K562 (cell line): Measurements from ENCODE around the gene TFPI. TPM values are rescaled to one million over a fixed set of nuclear protein-coding genes. Genes with fewer than 3 reads are reported as not detected.

ENCODE experiments used
- ATAC-seq: fragments of 200-7000 bp; cut with Tn5 transposase; 3 replicates; pipeline ENCODE4 v1.9.1; 2020; ENCODE audit warnings: moderate library complexity
- BruUV-seq: library from RNA; stranded (reverse); fragments of 400-500 nt; replicated peaks from 2 replicates; lab custom pipeline; 2021; lab: Mats Ljungman, UMichigan
- CTCF ChIA-PET: fragments of 300-600 bp; formaldehyde crosslinking; extraction: SDS; loops from one replicate; lab custom pipeline; 2021; ENCODE audit warnings: low intra/inter-chr PET ratio; lab: Yijun Ruan, JAX
- POLR2A ChIA-PET: fragments of 300-600, 350-650 bp; sonication (Branson Sonifier 250); formaldehyde crosslinking; extraction: SDS; loops from one replicate; lab custom pipeline; 2021; ENCODE audit warnings: antibody characterized with exemption, inconsistent platforms; lab: Yijun Ruan, JAX
- DNase-seq, 4 experiments: peaks; one replicate each; pipeline versions ENCODE4 v3.0.0 to v3.0.0-alpha.2; 2011 to 2018; ENCODE audit warnings: low spot score in 3 of 4, mixed read lengths in 3 of 4; ENCODE audit errors: extremely low read depth in 1 of 4
- FAIRE-seq: peaks from 2 replicates; lab custom pipeline; 2011; peaks lifted over from hg19 to GRCh38; lab: Jason Lieb, UNC
- H2AFZ ChIP-seq: 2 replicates; pipeline ENCODE4 v1.6.0; 2011; ENCODE audit warnings: low read depth, low read length, control low read depth, inconsistent platforms
- H3K27ac ChIP-seq: fragments of 200-600 bp; 3 replicates; pipeline ENCODE4 v1.8.0; 2011; ENCODE audit warnings: low read depth, mild to moderate bottlenecking, control low read depth, inconsistent platforms, low read length, moderate library complexity, mixed read lengths; ENCODE audit errors: extremely low read depth
- H3K27me3 ChIP-seq, 2 experiments: fragments of 300-600 bp in 1 of 2; 2 replicates in 1 of 2; 3 replicates in 1 of 2; pipeline versions ENCODE4 v1.6.0 to v1.8.0; 2011; ENCODE audit warnings: inconsistent platforms in 2 of 2, low read length in 2 of 2, mild to moderate bottlenecking in 1 of 2, mixed read lengths in 1 of 2, moderate library complexity in 1 of 2; ENCODE audit not compliant: control insufficient read depth in 2 of 2, insufficient read depth in 2 of 2
- H3K36me3 ChIP-seq: fragments of 300-600 bp; 3 replicates; pipeline ENCODE4 v1.8.0; 2011; ENCODE audit warnings: mild to moderate bottlenecking, low read length, inconsistent platforms; ENCODE audit not compliant: control insufficient read depth, insufficient read depth
- H3K4me1 ChIP-seq, 2 experiments: fragments of 200-600 bp in 1 of 2; replicated peaks in 1 of 2; 2 replicates in 1 of 2; 3 replicates in 1 of 2; pipeline versions ENCODE4 v1.5.1 to v1.8.0; 2011; ENCODE audit warnings: inconsistent platforms in 2 of 2, low read length in 2 of 2, mild to moderate bottlenecking in 1 of 2, mixed read lengths in 1 of 2, moderate library complexity in 1 of 2; ENCODE audit not compliant: control insufficient read depth in 2 of 2, insufficient read depth in 2 of 2
- H3K4me2 ChIP-seq: 2 replicates; pipeline ENCODE4 v1.6.1; 2011; ENCODE audit warnings: low read length, control low read depth, inconsistent platforms, mixed read lengths; ENCODE audit not compliant: insufficient read depth
- H3K4me3 ChIP-seq: fragments of 200-600 bp; sonication (generic), shearing (Covaris generic); 2 replicates; pipeline ENCODE4 v1.5.1; 2016; ENCODE audit warnings: control low read depth, inconsistent platforms
- H3K79me2 ChIP-seq: fragments of 200-600 bp; 3 replicates; pipeline ENCODE4 v1.8.0; 2011; ENCODE audit warnings: low read length, inconsistent platforms; ENCODE audit not compliant: control insufficient read depth, insufficient read depth
- H3K9ac ChIP-seq, 2 experiments: 2 replicates each; pipeline versions ENCODE4 v1.6.0 to v1.6.1; 2011; ENCODE audit warnings: low read depth in 2 of 2, low read length in 2 of 2, control low read depth in 1 of 2, inconsistent platforms in 1 of 2, mild to moderate bottlenecking in 1 of 2, mixed read lengths in 1 of 2; ENCODE audit not compliant: insufficient read depth in 1 of 2
- H3K9me1 ChIP-seq: one replicate; pipeline ENCODE4 v1.6.0; 2011; ENCODE audit warnings: inconsistent platforms, mild to moderate bottlenecking, low read length, moderate library complexity; ENCODE audit not compliant: control insufficient read depth, insufficient read depth
- H3K9me3 ChIP-seq: replicated peaks from 2 replicates; pipeline ENCODE4 v1.5.1; 2011; ENCODE audit warnings: low read depth, low read length, inconsistent platforms; ENCODE audit not compliant: control insufficient read depth, insufficient read depth
- H4K20me1 ChIP-seq: replicated peaks from 2 replicates; pipeline ENCODE4 v1.6.1; 2011; ENCODE audit warnings: low read length, inconsistent platforms, mixed read lengths; ENCODE audit not compliant: control insufficient read depth, insufficient read depth
- CREBBP ChIP-seq: IDR thresholded peaks from one replicate; pipeline ENCODE4 v1.6.1; 2012; ENCODE audit warnings: low read depth, mild to moderate bottlenecking, control low read depth, inconsistent platforms, low read length
- NR4A1 ChIP-seq, 2 experiments: fragments of 250-450 bp in 1 of 2; fragments of 450-650 bp in 1 of 2; sonication (Bioruptor Pico) in 1 of 2; IDR thresholded peaks; 2 replicates each; pipeline versions ENCODE4 v1.4.0 to v1.6.1; 2016 to 2020; ENCODE audit warnings: mild to moderate bottlenecking in 2 of 2, missing compliant biosample characterization in 1 of 2, missing genetic modification characterization in 1 of 2, moderate library complexity in 1 of 2
- SIRT6 ChIP-seq: IDR thresholded peaks from one replicate; pipeline ENCODE4 v1.6.1; 2012; ENCODE audit warnings: low read depth, mild to moderate bottlenecking, control low read depth, inconsistent platforms, low read length, moderate library complexity
- TAF15 ChIP-seq: fragments of 200-400 bp; formaldehyde crosslinking; IDR thresholded peaks from 2 replicates; pipeline ENCODE4 v1.6.1; 2017; ENCODE audit warnings: mild to moderate bottlenecking, low read depth, low read length, moderate library complexity
- ZNF140 ChIP-seq: fragments of 250-450 bp; sonication (Bioruptor Pico); IDR thresholded peaks from 2 replicates; pipeline ENCODE4 v1.8.0; 2021; ENCODE audit warnings: moderate library complexity, mild to moderate bottlenecking, inconsistent platforms
- WGBS: fragments of 100-300 bp; shearing (Covaris generic); methylation state at CpG from one replicate; pipeline ENCODE4 v1.1.6; 2016; ENCODE audit warnings: low coverage, mixed read lengths; ENCODE audit not compliant: insufficient coverage; ENCODE audit errors: missing lambda C conversion rate; 5-methylcytosine and 5-hydroxymethylcytosine counted together
- in situ Hi-C: fragments of 300-500 bp; cut with MboI; formaldehyde crosslinking; loops from 4 replicates; pipeline ENCODE4 v1.15.0; 2018; ENCODE audit warnings: inconsistent platforms, mixed read lengths
- intact Hi-C: fragments of 100-400 bp; cut with micrococcal nuclease; formaldehyde crosslinking; loops from 2 replicates; pipeline ENCODE4 v1.14.2; 2022
- polyA plus RNA-seq, 8 experiments: library from polyadenylated mRNA; depleted of rRNA in 4 of 8; stranded (reverse) in 5 of 8; unstranded in 3 of 8; fragments of >200 nt; fragmentation: Nextera tagmentation in 2 of 8; fragmentation: Illumina TruSeq in 1 of 8; extraction: Ambion mirVana in 2 of 8; extraction: Trizol in 1 of 8; gene quantifications; 2 replicates each; pipeline versions ENCODE4 v1.2.1 to v1.2.3, GENCODE V29; 2011 to 2014; ENCODE audit warnings: inconsistent platforms in 1 of 8, missing spikeins in 1 of 8
- total RNA-seq, 7 experiments: library from RNA; depleted of rRNA in 6 of 7; stranded (reverse); fragments of >200 nt in 6 of 7; fragmentation: Illumina TruSeq in 2 of 7; extraction: Trizol in 2 of 7; gene quantifications; 2 replicates each; pipeline versions ENCODE4 v1.2.1 to v1.2.3, GENCODE V29; 2011 to 2021; ENCODE audit warnings: low replicate concordance in 1 of 7
- TF ChIP-seq, protein P1 (sequence below), 2 experiments: fragments of 150-350 bp in 1 of 2; IDR thresholded peaks; 2 replicates each; pipeline ENCODE4 v1.6.1; 2012 to 2016; ENCODE audit warnings: low read depth in 2 of 2, low read length in 2 of 2, mild to moderate bottlenecking in 1 of 2, moderate library complexity in 1 of 2

Gene TFPI
- total and polyA plus RNA-seq, 9 of the 15 experiments (the other 6 are each of a cell fraction or from before 2014, with no cell fraction given): 53.5 to 219 (median 100) TPM

DNA sequence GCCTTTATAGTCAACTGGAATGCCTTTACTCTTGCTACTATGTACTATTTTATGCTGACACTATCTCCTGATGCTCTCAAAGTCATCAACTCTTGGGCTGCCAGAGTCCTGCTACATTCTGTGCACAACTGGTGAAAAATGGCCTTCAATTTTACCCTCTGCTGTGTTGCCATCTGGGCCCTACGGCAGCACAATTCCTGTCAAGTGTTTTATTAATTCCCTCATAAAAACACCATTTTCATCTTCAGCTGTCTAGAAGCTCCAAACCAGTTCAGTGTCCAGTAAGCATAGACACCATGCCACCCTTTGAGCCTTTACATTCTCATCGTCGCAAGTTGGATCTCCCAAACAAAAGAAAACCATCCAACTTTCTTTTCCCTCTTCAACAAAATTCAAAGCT lies 132.7 kb downstream of the TFPI start (continued):
- TF ChIP-seq, protein P1, sequence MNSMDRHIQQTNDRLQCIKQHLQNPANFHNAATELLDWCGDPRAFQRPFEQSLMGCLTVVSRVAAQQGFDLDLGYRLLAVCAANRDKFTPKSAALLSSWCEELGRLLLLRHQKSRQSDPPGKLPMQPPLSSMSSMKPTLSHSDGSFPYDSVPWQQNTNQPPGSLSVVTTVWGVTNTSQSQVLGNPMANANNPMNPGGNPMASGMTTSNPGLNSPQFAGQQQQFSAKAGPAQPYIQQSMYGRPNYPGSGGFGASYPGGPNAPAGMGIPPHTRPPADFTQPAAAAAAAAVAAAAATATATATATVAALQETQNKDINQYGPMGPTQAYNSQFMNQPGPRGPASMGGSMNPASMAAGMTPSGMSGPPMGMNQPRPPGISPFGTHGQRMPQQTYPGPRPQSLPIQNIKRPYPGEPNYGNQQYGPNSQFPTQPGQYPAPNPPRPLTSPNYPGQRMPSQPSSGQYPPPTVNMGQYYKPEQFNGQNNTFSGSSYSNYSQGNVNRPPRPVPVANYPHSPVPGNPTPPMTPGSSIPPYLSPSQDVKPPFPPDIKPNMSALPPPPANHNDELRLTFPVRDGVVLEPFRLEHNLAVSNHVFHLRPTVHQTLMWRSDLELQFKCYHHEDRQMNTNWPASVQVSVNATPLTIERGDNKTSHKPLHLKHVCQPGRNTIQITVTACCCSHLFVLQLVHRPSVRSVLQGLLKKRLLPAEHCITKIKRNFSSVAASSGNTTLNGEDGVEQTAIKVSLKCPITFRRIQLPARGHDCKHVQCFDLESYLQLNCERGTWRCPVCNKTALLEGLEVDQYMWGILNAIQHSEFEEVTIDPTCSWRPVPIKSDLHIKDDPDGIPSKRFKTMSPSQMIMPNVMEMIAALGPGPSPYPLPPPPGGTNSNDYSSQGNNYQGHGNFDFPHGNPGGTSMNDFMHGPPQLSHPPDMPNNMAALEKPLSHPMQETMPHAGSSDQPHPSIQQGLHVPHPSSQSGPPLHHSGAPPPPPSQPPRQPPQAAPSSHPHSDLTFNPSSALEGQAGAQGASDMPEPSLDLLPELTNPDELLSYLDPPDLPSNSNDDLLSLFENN (IDR thresholded peaks at IDR 0.05; ENCODE audit: low read depth in 2 of 2, low read length in 2 of 2): no peak

DNA sequence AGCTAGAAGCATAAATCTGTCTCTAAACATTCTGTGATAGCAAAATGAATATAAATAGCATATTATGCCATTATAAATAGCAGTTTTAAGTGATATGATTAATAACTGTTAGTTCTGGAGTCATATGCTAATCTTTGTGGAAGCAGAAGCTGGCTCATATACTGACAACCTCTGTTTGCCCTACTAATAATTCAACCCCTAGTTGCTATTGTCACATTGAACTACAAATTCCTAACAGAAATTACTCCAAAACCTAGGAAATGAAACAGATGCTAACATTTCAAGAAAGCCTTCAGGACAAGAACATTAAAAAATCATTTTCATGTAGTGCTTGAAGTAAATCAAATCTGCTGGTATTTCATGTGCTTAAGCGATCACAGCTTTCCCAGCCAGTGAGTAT lies 134.4 kb downstream of the TFPI start:
- H3K4me3 ChIP-seq: no peak overlapping the region
- ATAC-seq (no peak), DNase-seq (no peak), FAIRE-seq (no peak)
- H3K9me3 ChIP-seq: no peaks in the 10 kb centered on the region
- POLR2A ChIA-PET: no interaction called here
- no peaks in the 10 kb centered on the region for H3K79me2 ChIP-seq
- no peaks in the 10 kb centered on the region for H3K36me3 ChIP-seq
- TF ChIP-seq TAF15 (no peak), CREBBP (no peak), ZNF140 (CRISPR knock-in tag) (no peak), NR4A1 (CRISPR knock-in tag; IDR thresholded peaks at IDR 0.05) (no peak), NR4A1 (tag; IDR thresholded peaks at IDR 0.05) (no peak), SIRT6 (no peak)
- H4K20me1 ChIP-seq: no peaks in the 10 kb centered on the region
- no peak overlapping the region for H3K4me2 ChIP-seq
- CTCF ChIA-PET: no interaction called here
- H3K9ac ChIP-seq: no peak overlapping the region
- H3K4me1 ChIP-seq: no peaks in the 10 kb centered on the region
- H3K27ac ChIP-seq: no peak overlapping the region
- no TSS peak for BruUV-seq
- H3K27me3 ChIP-seq: no peaks in the 10 kb centered on the region
- no peaks in the 10 kb centered on the region for H3K9me1 ChIP-seq
- WGBS: 6% methylated on average over 1 of the region's 1 CpG
- in situ Hi-C loops (no loop called here), intact Hi-C loops (no loop called here)
- no peak overlapping the region for H2AFZ ChIP-seq
